Measurements from ENCODE around the gene ACTR3C.
"Not testable (repeated sequence)": the region's sequence is repeated elsewhere in the genome, so short reads cannot be mapped to it uniquely, and the experiment has no call there.

Gene ACTR3C

DNA sequence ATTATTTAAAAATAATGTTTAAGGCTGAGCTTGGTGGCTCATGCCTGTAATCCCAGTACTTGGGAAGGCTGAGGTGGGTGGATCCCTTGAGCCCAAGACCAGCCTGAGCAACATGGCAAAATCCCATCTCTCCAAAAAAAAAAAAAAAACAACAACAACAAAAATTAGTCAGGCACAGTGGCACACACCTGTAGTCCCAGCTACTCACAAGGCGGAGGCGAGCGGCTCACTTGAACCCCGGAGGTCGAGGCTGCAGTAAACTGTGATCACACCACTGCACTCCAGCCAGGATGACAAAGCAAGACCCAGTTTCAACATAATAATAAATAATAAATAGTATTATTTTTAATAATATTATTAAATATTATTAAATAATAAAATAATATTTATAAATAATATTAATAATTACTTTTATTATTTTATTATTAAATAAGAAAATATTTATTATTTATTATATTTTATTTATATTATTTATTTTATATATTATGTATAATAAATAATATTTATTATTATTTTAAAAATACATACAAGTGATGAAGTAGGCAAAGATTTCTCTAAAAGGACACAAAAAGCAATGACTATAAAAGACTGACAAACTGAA, 8.6 kb downstream of the ACTR3C start:
- Histone ChIP-seq H3K27me3 (replicated peaks; ENCODE audit: control insufficient read depth, insufficient read depth, low read length, poor library complexity, severe bottlenecking) (no peaks in the 10 kb centered on the region), H3K9me3 (ENCODE audit: control insufficient read depth, low read length) (no peaks in the 10 kb centered on the region), H3K4me3 (ENCODE audit: insufficient read depth, low read depth, low read length, poor library complexity, severe bottlenecking) (no peak overlapping the region), H3K36me3 (ENCODE audit: control insufficient read depth, insufficient read depth, low read length) (no peaks in the 10 kb centered on the region), H3K4me1 (ENCODE audit: control insufficient read depth, insufficient read depth, low read length, poor library complexity, severe bottlenecking) (no peaks in the 10 kb centered on the region), H3K27ac (ENCODE audit: insufficient read depth, low read length, poor library complexity, severe bottlenecking) (no peak overlapping the region)
- no peak for DNase-seq

DNA sequence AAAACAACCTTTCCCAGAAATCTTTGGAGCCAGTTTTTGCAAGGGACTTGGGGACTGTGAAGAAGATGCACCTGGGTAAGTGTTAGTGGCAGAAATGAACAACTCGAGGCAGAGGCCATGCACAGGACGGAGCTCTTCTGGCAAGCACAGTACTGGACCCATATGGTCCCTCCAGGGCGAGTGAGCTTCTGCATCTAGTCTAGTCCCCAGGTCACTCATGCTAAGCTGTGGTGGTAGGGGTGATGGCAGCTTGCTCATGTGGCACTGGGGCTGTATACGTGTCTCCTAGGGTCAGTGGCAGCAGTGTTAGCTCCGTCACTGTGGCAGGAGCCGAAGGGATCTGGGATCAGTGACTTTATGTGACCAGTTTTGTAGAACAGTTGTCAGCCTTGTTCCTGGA, 9.5 kb downstream of the ACTR3C start:
- H3K4me3 ChIP-seq (ENCODE audit: insufficient read depth, low read depth, low read length, poor library complexity, severe bottlenecking): no peak overlapping the region
- no peaks in the 10 kb centered on the region for H3K4me1 ChIP-seq (ENCODE audit: control insufficient read depth, insufficient read depth, low read length, poor library complexity, severe bottlenecking)
- H3K27me3 ChIP-seq (replicated peaks; ENCODE audit: control insufficient read depth, insufficient read depth, low read length, poor library complexity, severe bottlenecking): no peaks in the 10 kb centered on the region
- DNase-seq: no peak
- no peaks in the 10 kb centered on the region for H3K9me3 ChIP-seq (ENCODE audit: control insufficient read depth, low read length)
- no peaks in the 10 kb centered on the region for H3K36me3 ChIP-seq (ENCODE audit: control insufficient read depth, insufficient read depth, low read length)
- H3K27ac ChIP-seq (ENCODE audit: insufficient read depth, low read length, poor library complexity, severe bottlenecking): no peak overlapping the region

DNA sequence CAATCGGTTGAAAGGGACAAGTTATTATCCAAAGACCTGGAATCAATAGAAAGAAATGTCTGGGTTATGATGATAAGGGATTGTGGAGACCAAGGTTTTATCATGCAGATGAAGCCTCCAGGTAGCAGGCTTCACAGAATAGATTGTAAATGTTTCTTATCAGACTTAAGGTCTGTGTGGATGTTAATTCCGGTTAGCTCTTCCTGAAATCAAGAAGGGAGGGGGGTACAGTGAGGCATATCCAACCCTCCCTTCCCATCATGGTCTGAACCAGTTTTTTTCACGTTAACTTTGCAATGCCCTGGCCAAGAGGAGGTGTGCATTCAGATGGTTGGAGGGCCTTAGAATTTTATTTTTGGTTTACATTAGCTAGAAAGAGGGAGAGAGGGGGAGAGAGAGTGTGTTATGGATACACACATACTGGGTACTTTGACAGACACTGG, 10.0 kb downstream of the ACTR3C start:
- no peak for DNase-seq
- no peak overlapping the region for H3K27ac ChIP-seq (ENCODE audit: insufficient read depth, low read length, poor library complexity, severe bottlenecking)

DNA sequence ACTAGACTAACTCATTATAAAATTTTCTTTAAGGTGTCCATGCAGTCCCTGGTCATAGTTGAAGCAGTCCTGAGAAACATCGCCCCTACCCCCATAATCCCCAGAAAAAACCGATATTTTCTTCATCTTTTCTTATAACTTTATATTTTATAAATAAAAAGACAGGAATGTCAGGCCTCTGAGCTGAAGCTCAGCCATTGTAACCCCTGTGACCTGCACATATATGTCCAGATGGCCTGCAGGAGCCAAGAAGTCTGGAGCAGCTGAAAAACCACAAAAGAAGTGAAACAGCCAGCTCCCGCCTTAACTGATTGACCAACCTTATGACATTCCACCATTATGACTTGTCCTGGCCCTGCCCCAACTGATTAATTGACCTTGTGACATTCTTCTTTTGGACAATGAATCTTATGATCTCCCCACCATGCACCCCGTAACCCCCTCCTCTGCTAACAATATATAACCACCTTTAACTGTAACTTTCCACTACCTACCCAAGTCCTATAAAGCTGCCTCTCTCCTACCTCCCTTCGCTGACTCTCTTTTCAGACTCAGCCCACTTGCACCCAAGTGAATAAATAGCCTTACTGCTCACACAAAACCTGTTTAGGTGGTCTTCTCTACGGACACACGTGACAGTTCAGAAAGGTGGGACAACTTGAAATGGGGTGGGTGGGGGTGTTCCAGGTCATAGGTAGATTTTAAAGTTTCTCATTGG, 10.5 kb downstream of the ACTR3C start:
- H3K9me3 ChIP-seq (ENCODE audit: control insufficient read depth, low read length); H3K4me3 ChIP-seq (ENCODE audit: insufficient read depth, low read depth, low read length, poor library complexity, severe bottlenecking); H3K27me3 ChIP-seq (replicated peaks; ENCODE audit: control insufficient read depth, insufficient read depth, low read length, poor library complexity, severe bottlenecking); H3K36me3 ChIP-seq (ENCODE audit: control insufficient read depth, insufficient read depth, low read length); H3K4me1 ChIP-seq (ENCODE audit: control insufficient read depth, insufficient read depth, low read length, poor library complexity, severe bottlenecking); DNase-seq; H3K27ac ChIP-seq (ENCODE audit: insufficient read depth, low read length, poor library complexity, severe bottlenecking): not testable (repeated sequence)

More for the DNA sequence above, 10.0 kb downstream of the ACTR3C start:
- H3K9me3 ChIP-seq (ENCODE audit: control insufficient read depth, low read length): no peaks in the 10 kb centered on the region
- H3K27me3 ChIP-seq (replicated peaks; ENCODE audit: control insufficient read depth, insufficient read depth, low read length, poor library complexity, severe bottlenecking): no peaks in the 10 kb centered on the region
- no peaks in the 10 kb centered on the region for H3K36me3 ChIP-seq (ENCODE audit: control insufficient read depth, insufficient read depth, low read length)
- no peak overlapping the region for H3K4me3 ChIP-seq (ENCODE audit: insufficient read depth, low read depth, low read length, poor library complexity, severe bottlenecking)
- H3K4me1 ChIP-seq (ENCODE audit: control insufficient read depth, insufficient read depth, low read length, poor library complexity, severe bottlenecking): no peaks in the 10 kb centered on the region

DNA sequence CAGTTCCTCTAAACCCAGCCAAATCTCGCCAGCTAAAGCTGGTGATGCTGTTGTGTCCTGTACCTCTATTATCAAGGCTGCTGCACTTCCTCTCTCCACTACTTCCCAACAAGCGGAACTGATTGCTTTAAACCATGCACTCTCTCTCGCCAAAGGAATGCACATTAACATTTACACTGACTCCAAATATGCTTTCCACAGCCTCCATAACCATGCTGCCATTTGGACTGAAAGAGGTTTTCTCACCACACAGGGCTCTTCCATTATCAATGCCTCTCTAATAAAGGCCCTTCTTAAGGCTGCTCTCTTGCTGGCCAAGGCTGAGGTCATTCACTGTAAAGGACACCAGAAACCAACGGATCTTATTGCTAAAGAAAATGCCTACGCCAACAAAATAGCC, 11.6 kb downstream of the ACTR3C start:
- Histone ChIP-seq H3K27ac (ENCODE audit: insufficient read depth, low read length, poor library complexity, severe bottlenecking) (no peak overlapping the region), H3K9me3 (ENCODE audit: control insufficient read depth, low read length) (no peaks in the 10 kb centered on the region), H3K4me3 (ENCODE audit: insufficient read depth, low read depth, low read length, poor library complexity, severe bottlenecking) (no peak overlapping the region), H3K27me3 (replicated peaks; ENCODE audit: control insufficient read depth, insufficient read depth, low read length, poor library complexity, severe bottlenecking) (no peaks in the 10 kb centered on the region), H3K4me1 (ENCODE audit: control insufficient read depth, insufficient read depth, low read length, poor library complexity, severe bottlenecking) (no peaks in the 10 kb centered on the region), H3K36me3 (ENCODE audit: control insufficient read depth, insufficient read depth, low read length) (no peaks in the 10 kb centered on the region)
- no peak for DNase-seq

DNA sequence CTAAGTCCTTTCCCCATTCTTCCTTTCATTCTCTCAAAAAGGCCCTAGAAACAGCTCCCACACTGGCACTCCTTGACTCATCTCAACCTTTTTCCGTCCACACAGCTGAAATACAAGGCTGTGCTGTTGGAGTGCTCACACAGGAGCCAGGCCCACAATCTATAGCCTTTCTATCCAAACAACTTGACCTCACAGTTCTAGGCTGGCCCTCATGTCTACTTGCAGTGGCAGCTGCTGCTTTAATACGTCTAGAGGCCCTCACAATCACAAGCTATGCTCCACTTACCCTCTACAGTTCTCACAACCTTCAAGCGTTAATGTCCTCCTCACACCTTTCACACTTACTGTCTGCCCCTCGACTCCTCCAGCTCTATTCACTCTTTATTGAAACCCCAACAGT, 12.2 kb downstream of the ACTR3C start:
- no peaks in the 10 kb centered on the region for H3K36me3 ChIP-seq (ENCODE audit: control insufficient read depth, insufficient read depth, low read length)
- no peaks in the 10 kb centered on the region for H3K9me3 ChIP-seq (ENCODE audit: control insufficient read depth, low read length)
- DNase-seq: no peak
- no peak overlapping the region for H3K4me3 ChIP-seq (ENCODE audit: insufficient read depth, low read depth, low read length, poor library complexity, severe bottlenecking)
- no peaks in the 10 kb centered on the region for H3K4me1 ChIP-seq (ENCODE audit: control insufficient read depth, insufficient read depth, low read length, poor library complexity, severe bottlenecking)
- H3K27ac ChIP-seq (ENCODE audit: insufficient read depth, low read length, poor library complexity, severe bottlenecking): no peak overlapping the region
- H3K27me3 ChIP-seq (replicated peaks; ENCODE audit: control insufficient read depth, insufficient read depth, low read length, poor library complexity, severe bottlenecking): no peaks in the 10 kb centered on the region

DNA sequence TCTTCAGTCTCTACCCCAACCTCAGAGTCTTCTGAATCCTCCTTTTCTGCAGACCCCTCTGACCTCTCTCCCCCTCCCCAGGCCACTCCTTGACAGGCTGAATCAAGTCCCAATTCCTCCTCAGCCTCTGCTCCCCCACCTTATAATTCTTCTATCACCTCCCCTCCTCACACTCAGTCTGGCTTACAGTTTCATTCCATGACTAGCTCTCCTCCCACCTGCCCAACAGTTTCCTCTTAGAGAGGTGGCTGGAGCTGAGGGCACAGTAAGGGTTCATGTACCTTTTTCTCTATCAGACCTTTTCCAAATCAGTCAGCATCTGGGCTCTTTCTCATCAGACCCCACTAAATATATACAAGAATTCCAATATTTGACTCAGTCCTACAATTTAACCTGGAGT, 14.8 kb downstream of the ACTR3C start:
- Histone ChIP-seq H3K4me1 (ENCODE audit: control insufficient read depth, insufficient read depth, low read length, poor library complexity, severe bottlenecking) (no peaks in the 10 kb centered on the region), H3K9me3 (ENCODE audit: control insufficient read depth, low read length) (no peaks in the 10 kb centered on the region), H3K27ac (ENCODE audit: insufficient read depth, low read length, poor library complexity, severe bottlenecking) (no peak overlapping the region), H3K4me3 (ENCODE audit: insufficient read depth, low read depth, low read length, poor library complexity, severe bottlenecking) (no peak overlapping the region), H3K27me3 (replicated peaks; ENCODE audit: control insufficient read depth, insufficient read depth, low read length, poor library complexity, severe bottlenecking) (no peaks in the 10 kb centered on the region), H3K36me3 (ENCODE audit: control insufficient read depth, insufficient read depth, low read length) (no peaks in the 10 kb centered on the region)
- DNase-seq: no peak

DNA sequence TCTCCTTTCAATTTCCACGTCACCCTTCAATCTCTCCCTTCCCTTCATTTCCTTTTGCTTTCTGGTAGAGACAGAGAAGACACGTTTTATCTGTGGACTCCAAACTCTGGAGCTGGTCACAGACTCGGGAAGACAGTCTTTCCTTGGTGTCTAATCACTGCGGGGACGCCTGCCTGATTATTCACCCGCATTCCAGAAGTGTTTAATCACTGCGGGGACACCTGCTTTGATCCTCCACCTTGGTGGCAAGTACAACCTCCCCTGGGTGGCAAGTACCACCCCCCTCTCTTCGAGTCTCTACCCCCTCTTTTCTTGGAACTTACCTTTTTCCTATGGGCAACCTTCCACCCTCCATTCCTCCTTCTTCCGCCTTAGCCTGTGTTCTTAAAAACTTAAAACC, 15.4 kb downstream of the ACTR3C start:
- Histone ChIP-seq H3K27me3 (replicated peaks; ENCODE audit: control insufficient read depth, insufficient read depth, low read length, poor library complexity, severe bottlenecking) (no peaks in the 10 kb centered on the region), H3K36me3 (ENCODE audit: control insufficient read depth, insufficient read depth, low read length) (no peaks in the 10 kb centered on the region), H3K4me3 (ENCODE audit: insufficient read depth, low read depth, low read length, poor library complexity, severe bottlenecking) (no peak overlapping the region), H3K9me3 (ENCODE audit: control insufficient read depth, low read length) (no peaks in the 10 kb centered on the region), H3K4me1 (ENCODE audit: control insufficient read depth, insufficient read depth, low read length, poor library complexity, severe bottlenecking) (no peaks in the 10 kb centered on the region), H3K27ac (ENCODE audit: insufficient read depth, low read length, poor library complexity, severe bottlenecking) (no peak overlapping the region)
- no peak for DNase-seq

DNA sequence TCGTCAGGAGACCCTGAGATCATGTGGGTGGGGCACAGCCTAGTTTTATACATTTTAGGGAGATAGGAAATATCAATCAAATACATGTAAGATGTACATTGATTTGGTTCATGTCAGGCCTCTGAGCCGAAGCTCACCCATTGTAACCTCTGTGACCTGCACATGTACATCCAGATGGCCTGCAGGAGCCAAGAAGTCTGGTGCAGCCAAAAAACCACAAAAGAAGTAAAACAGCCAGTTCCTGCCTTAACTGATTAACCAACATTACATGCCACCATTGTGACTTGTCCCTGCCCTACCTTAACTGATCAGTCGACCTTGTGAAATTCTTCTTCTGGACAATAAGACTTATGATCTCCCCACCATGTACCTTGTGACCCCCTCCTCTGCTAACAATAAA, 16.2 kb downstream of the ACTR3C start:
- Histone ChIP-seq H3K4me3 (ENCODE audit: insufficient read depth, low read depth, low read length, poor library complexity, severe bottlenecking) (no peak overlapping the region), H3K36me3 (ENCODE audit: control insufficient read depth, insufficient read depth, low read length) (no peaks in the 10 kb centered on the region), H3K9me3 (ENCODE audit: control insufficient read depth, low read length) (no peaks in the 10 kb centered on the region), H3K4me1 (ENCODE audit: control insufficient read depth, insufficient read depth, low read length, poor library complexity, severe bottlenecking) (no peaks in the 10 kb centered on the region), H3K27me3 (replicated peaks; ENCODE audit: control insufficient read depth, insufficient read depth, low read length, poor library complexity, severe bottlenecking) (no peaks in the 10 kb centered on the region), H3K27ac (ENCODE audit: insufficient read depth, low read length, poor library complexity, severe bottlenecking) (no peak overlapping the region)
- no peak for DNase-seq

DNA sequence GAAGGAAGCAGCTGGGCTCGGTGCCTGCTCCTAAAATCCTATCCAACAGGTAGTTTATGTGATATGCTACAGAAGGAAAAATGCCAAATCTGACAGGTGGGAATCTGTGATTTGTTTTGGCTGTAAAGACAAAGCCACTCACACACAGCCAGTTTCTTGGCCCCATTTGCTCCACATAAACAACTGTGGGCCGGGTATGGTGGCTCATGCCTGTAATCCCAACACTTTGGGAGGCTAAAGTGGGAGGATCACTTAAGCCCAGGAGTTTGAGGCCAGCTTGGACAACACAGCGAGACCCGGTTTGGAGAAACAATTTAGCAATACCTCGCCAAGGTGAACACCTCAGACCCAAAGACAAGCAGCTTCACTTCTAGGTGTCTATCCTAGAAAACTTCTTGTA, 17.0 kb downstream of the ACTR3C start:
- H3K4me3 ChIP-seq (ENCODE audit: insufficient read depth, low read depth, low read length, poor library complexity, severe bottlenecking); H3K27ac ChIP-seq (ENCODE audit: insufficient read depth, low read length, poor library complexity, severe bottlenecking); DNase-seq; H3K9me3 ChIP-seq (ENCODE audit: control insufficient read depth, low read length); H3K27me3 ChIP-seq (replicated peaks; ENCODE audit: control insufficient read depth, insufficient read depth, low read length, poor library complexity, severe bottlenecking); H3K36me3 ChIP-seq (ENCODE audit: control insufficient read depth, insufficient read depth, low read length); H3K4me1 ChIP-seq (ENCODE audit: control insufficient read depth, insufficient read depth, low read length, poor library complexity, severe bottlenecking): not testable (repeated sequence)
